Prostate gland (tissue), 2 donors: ENCODE measurements around the gene GATAD2B.

Experiments used
- POLR2A ChIP-seq: fragments of 450-650 bp; IDR thresholded peaks from one replicate; pipeline ENCODE4 v1.6.1; 2016; ENCODE audit warnings: antibody characterized with exemption, mild to moderate bottlenecking
- TF ChIP-seq, protein P1 (sequence below), 4 experiments: fragments of 200-600 bp in 2 of 4; fragments of 450-650 bp in 2 of 4; sonication (generic) in 2 of 4; IDR thresholded peaks; 1 replicate in 3 of 4; 2 replicates in 1 of 4; pipeline ENCODE4 v1.5.1; 2016 to 2019; ENCODE audit warnings: antibody characterized with exemption in 4 of 4, mild to moderate bottlenecking in 2 of 4, moderate library complexity in 2 of 4

DNA sequence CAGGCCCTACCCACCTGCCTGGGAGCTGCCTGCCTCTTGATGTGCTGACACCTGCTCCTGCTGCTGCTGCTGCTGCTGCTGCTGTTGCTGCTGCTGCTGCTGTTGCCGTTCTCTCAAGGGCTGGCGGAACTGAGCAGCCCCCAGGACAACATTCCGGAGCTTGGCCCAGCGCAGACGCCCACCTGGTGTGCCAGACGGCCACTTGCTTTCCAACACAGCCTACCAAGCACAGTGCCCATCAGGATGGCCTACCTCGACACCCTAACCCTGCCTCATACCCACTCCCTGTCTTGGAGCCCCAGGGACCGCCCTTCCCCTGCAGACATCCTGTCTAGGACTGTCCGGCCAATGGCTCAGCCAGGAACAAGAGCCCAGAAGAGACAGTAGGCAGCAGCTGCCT is 12.0 kb upstream of the GATAD2B start:
- TF ChIP-seq, protein P1, sequence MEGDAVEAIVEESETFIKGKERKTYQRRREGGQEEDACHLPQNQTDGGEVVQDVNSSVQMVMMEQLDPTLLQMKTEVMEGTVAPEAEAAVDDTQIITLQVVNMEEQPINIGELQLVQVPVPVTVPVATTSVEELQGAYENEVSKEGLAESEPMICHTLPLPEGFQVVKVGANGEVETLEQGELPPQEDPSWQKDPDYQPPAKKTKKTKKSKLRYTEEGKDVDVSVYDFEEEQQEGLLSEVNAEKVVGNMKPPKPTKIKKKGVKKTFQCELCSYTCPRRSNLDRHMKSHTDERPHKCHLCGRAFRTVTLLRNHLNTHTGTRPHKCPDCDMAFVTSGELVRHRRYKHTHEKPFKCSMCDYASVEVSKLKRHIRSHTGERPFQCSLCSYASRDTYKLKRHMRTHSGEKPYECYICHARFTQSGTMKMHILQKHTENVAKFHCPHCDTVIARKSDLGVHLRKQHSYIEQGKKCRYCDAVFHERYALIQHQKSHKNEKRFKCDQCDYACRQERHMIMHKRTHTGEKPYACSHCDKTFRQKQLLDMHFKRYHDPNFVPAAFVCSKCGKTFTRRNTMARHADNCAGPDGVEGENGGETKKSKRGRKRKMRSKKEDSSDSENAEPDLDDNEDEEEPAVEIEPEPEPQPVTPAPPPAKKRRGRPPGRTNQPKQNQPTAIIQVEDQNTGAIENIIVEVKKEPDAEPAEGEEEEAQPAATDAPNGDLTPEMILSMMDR (IDR thresholded peaks at IDR 0.05): no peak
- TF ChIP-seq POLR2A: no peak
